ENCODE measurements around the gene NTRK1. TPM values are rescaled to one million over a fixed set of nuclear protein-coding genes. Genes with fewer than 3 reads are reported as not detected.
A peak's percentile ranks its signal among the peaks of the same experiment; 100 is the strongest.
"Not testable (repeated sequence)": the region's sequence is repeated elsewhere in the genome, so short reads cannot be mapped to it uniquely, and the experiment has no call there.

NTRK1 gene
- total and polyA plus RNA-seq, 4 donors = 0.13 to 0.17 (median 0.14) TPM

- TF ChIP-seq GABPA (IDR thresholded peaks at IDR 0.05 in 1 of 2, conservative IDR thresholded peaks at IDR 0.05 in 1 of 2) = no peak
Measured at GRCh38 chr1:156926175-156926574, 65.5 kb downstream of the NTRK1 start (continued).

- not testable (repeated sequence) for H3K9me3 ChIP-seq (ENCODE audit: control insufficient read depth in 4 of 4, low read length in 3 of 4); H3K27ac ChIP-seq (ENCODE audit: low read depth in 1 of 2, low read length in 2 of 2); H3K36me3 ChIP-seq (ENCODE audit: control insufficient read depth in 4 of 4, insufficient read depth in 3 of 4, low read depth in 1 of 4, low read length in 3 of 4); DNase-seq (ENCODE audit: low spot score); H3K4me3 ChIP-seq (ENCODE audit: low read depth in 1 of 3, low read length in 3 of 3); H3K9ac ChIP-seq (ENCODE audit: low read depth in 1 of 2, low read length in 2 of 2)
- WGBS = 72% methylated on average over 6 of the region's 6 CpGs
- H3K27me3 ChIP-seq (ENCODE audit: control insufficient read depth in 4 of 4, insufficient read depth in 4 of 4, low read length in 3 of 4) = peaks cover 0 to 30% (median 13%) of the 10 kb centered on the region in 4 donors
- peaks cover 5 to 20% (median 7%) of the 10 kb centered on the region in 4 donors for H3K4me1 ChIP-seq (ENCODE audit: control insufficient read depth in 4 of 4, insufficient read depth in 4 of 4, low read length in 3 of 4)
Measured at GRCh38 chr1:156926695-156927094, 66.0 kb downstream of the NTRK1 start.

- H3K36me3 ChIP-seq (ENCODE audit: control insufficient read depth in 4 of 4, insufficient read depth in 3 of 4, low read depth in 1 of 4, low read length in 3 of 4) = no peaks in the 10 kb centered on the region
- peak overlapping the region in 1 of 3 donors; percentile 20 for H3K4me3 ChIP-seq (ENCODE audit: low read depth in 1 of 3, low read length in 3 of 3)
- no peak overlapping the region for H3K27ac ChIP-seq (ENCODE audit: low read depth in 1 of 2, low read length in 2 of 2)
- no peaks in the 10 kb centered on the region for H3K9me3 ChIP-seq (ENCODE audit: control insufficient read depth in 4 of 4, low read length in 3 of 4)
- TF ChIP-seq CTCF (IDR thresholded peaks at IDR 0.05; ENCODE audit: low read depth, low read length, missing input control) (peak; percentile 38), RAD21 (IDR thresholded peaks at IDR 0.05) (peak; percentile 71 to 82), GABPA (IDR thresholded peaks at IDR 0.05 in 1 of 2, conservative IDR thresholded peaks at IDR 0.05 in 1 of 2) (no peak)
- H3K9ac ChIP-seq (ENCODE audit: low read depth in 1 of 2, low read length in 2 of 2) = no peak overlapping the region
- peak; percentile 65 for DNase-seq (ENCODE audit: low spot score)
- H3K4me1 ChIP-seq (ENCODE audit: control insufficient read depth in 4 of 4, insufficient read depth in 4 of 4, low read length in 3 of 4) = peaks cover 5 to 20% (median 7%) of the 10 kb centered on the region in 4 donors
- H3K27me3 ChIP-seq (ENCODE audit: control insufficient read depth in 4 of 4, insufficient read depth in 4 of 4, low read length in 3 of 4) = peaks cover 0 to 24% (median 10%) of the 10 kb centered on the region in 4 donors
- WGBS = 6% methylated on average over 64 of the region's 64 CpGs
Measured at GRCh38 chr1:156927215-156928042, 66.8 kb downstream of the NTRK1 start.

GRCh38 chr1:156928043-156928602 is 67.5 kb downstream of the NTRK1 start:
- H3K4me3 ChIP-seq (ENCODE audit: low read depth in 1 of 3, low read length in 3 of 3) = peak overlapping the region in 1 of 3 donors; percentile 20
- no peak overlapping the region for H3K9ac ChIP-seq (ENCODE audit: low read depth in 1 of 2, low read length in 2 of 2)
- no peak overlapping the region for H3K27ac ChIP-seq (ENCODE audit: low read depth in 1 of 2, low read length in 2 of 2)
- 6% methylated on average over 4 of the region's 4 CpGs for WGBS
- H3K4me1 ChIP-seq (ENCODE audit: control insufficient read depth in 4 of 4, insufficient read depth in 4 of 4, low read length in 3 of 4) = peaks cover 5 to 20% (median 7%) of the 10 kb centered on the region in 4 donors
- DNase-seq (ENCODE audit: low spot score) = no peak
- no peaks in the 10 kb centered on the region for H3K36me3 ChIP-seq (ENCODE audit: control insufficient read depth in 4 of 4, insufficient read depth in 3 of 4, low read depth in 1 of 4, low read length in 3 of 4)
- H3K9me3 ChIP-seq (ENCODE audit: control insufficient read depth in 4 of 4, low read length in 3 of 4) = no peaks in the 10 kb centered on the region
- H3K27me3 ChIP-seq (ENCODE audit: control insufficient read depth in 4 of 4, insufficient read depth in 4 of 4, low read length in 3 of 4) = peaks cover 0 to 20% (median 8%) of the 10 kb centered on the region in 4 donors
- TF ChIP-seq HNF4G (IDR thresholded peaks at IDR 0.05) (no peak), EGR1 (IDR thresholded peaks at IDR 0.05; ENCODE audit: low read depth in 2 of 2) (no peak), HNF4A (conservative IDR thresholded peaks at IDR 0.05) (no peak), RXRA (IDR thresholded peaks at IDR 0.05) (no peak), ATF3 (IDR thresholded peaks at IDR 0.05) (no peak), ZBTB33 (IDR thresholded peaks at IDR 0.05) (no peak), FOXA2 (IDR thresholded peaks at IDR 0.05) (no peak), NR2F2 (IDR thresholded peaks at IDR 0.05) (no peak), FOXA1 (IDR thresholded peaks at IDR 0.05) (no peak), MAX (IDR thresholded peaks at IDR 0.05) (no peak), RAD21 (IDR thresholded peaks at IDR 0.05) (no peak), YY1 (IDR thresholded peaks at IDR 0.05) (no peak), SP1 (IDR thresholded peaks at IDR 0.05) (no peak), TAF1 (conservative IDR thresholded peaks at IDR 0.05) (no peak), REST (IDR thresholded peaks at IDR 0.05) (no peak), JUND (IDR thresholded peaks at IDR 0.05) (no peak)

Data from liver (tissue), 9 donors.